Measurements from ENCODE around the gene ARRDC3.

ARRDC3 gene

DNA sequence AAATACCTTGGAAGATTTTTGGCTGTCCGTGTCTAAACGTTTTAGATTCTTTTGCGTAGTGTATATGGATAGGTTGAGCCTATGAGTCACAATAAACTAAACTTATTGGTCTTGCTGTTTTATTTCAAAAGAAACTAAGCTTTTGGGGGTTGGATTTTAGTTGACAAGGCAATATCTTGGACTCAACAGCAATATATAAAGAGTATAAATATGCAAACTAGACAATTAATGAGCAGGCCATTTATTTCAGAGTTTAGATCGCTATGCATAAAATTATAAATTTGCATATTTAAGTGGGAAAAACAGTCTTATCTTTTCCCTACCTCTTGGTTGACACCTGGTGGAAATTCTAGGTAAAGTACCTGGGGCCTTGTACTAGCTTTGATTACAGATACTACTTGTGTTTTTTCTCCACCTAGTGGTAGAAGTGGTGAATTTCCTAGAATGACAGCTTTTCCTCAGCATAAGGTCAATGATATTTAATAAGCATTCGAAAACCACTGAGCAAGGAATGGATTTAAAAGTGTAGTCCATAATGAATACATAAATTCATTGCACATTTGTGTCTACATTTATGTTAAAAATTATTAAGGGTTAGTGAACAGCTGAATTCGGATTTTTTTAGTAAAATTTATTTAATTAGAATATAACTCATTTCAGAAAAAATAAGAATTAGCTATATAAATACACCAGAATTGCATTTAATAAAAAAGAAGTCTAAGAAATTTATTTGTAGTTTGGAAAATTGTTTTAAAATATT, 1.7 kb upstream of the ARRDC3 start:
- peak; percentile 91 for DNase-seq

DNA sequence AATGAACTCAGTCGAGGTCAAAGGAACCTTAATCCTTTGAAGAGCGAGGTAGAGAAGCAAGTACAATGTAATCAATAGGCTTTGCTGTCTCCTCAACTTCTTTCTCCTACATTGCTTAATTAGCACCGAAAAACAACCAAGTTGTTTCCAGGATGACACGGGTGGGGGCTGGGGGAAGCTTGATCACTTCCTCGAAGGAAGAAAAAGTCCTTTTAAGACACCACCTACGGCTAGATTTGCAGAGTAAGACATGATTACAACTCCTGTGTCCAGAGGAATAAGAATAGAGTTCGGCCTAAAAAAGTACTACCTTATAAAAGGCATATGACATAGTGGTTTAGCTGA, 811 bp upstream of the ARRDC3 start:
- DNase-seq = peak; percentile 71

DNA sequence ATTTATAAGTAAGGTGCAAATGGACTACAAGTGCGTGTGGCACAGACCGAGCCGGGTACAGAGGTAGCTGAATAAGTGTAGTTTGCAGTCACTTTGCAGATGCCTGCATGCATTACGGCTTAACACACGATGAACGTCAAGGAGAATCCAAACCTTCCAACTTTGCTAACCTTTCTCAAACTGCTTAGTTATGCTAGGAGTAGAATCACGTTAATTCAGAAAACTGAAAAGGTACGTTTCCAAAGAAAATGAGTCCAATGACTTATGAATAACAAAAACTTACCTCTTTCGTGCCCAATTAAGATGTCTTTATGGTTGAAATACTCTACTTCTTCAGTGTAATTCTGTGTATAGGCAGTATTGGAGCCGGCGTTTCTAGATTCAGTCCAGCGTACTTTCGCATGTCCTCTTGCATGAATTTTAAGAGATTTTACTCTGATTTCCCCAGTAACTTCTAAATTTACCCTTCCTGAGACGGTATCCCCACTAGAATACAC, 539 bp downstream of the ARRDC3 start:
- peak; percentile 73 for DNase-seq

DNA sequence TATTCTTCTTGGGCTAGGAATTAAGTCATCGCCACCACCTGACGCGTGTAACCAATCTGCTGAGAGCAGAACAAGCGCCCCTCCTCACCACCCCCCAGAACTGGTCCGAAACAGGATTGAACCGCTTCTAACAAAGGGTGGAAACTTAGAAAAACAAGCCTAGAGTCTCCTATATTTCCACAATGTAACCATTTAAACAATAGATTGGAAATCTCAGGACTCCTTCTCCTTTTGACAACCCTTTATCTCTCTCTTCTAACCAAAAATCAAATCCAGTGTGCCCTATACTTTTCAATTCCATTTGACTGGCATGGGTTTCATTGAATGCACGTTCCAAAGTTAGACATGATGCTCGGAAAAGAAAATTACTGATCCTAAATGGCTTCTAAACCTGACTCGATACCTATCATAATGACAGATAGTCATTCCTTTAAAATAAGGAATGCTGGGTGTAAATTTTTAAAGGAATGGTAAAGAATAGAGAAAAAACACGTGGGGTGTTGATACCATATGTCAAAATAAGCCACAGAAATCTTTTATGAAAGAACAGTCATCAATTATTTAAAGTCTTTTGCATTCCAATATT, 1.2 kb downstream of the ARRDC3 start:
- DNase-seq = peak; percentile 92

DNA sequence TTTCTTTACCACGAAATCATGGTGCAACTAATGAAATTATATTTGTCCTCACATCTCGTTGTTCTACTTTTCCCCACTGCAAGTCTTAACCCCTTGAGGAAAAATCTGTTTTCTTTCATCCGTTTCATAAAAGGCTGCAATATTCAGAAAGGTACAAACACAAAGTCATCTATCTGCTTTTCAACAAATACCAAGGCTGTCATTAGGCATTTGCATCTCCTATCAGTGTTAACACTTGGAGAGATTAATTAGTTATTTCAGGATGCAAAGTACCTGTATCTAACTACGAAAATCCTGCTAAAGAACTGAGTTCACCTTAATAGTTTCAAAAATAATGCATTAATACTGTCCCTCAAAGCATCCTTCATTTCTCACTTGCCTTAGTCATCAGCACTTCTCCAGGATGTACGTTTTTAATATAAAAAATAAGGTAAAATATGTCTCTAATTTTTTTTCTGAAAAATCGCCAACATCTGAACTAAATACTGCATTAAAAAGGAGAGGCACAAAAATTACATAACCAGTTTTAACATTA, 1.8 kb downstream of the ARRDC3 start:
- DNase-seq = no peak

DNA sequence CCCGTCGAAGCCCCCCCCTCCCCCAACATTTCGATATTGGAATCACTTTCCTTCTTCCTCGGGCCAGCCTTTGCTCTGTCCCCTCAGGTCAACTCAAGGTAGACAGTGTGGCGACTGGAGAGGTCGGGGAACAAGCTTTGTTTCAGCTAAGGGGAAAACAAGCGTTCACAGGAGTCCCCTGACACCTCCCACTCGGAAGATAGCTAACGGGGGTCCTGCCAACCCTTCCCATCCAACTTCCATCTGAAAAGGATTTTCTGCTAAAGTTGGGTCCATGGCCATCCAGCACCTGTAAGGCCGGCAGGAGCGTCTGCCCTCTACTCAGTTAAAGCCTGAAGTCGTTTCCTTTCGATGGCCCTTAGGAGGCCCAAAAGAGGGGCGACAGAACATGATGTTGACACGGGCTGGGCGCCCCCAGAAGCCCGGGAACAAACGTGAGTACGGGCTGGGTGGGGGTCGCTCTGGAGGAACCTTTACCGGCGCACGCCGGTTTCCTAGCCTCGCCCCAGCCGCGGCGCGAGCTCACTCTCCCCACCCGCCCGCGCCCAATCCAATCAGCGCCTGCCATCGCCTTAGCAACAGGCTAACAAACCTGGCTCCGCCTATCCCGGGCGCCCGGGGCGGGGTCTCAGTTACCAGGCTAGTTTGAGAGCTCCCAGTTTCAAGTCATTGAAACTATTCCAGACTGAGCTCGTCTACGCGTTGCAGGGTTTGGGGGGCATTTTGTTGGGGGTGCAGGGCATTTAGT, 2.5 kb downstream of the ARRDC3 start:
- peak; percentile 98 for DNase-seq

DNA sequence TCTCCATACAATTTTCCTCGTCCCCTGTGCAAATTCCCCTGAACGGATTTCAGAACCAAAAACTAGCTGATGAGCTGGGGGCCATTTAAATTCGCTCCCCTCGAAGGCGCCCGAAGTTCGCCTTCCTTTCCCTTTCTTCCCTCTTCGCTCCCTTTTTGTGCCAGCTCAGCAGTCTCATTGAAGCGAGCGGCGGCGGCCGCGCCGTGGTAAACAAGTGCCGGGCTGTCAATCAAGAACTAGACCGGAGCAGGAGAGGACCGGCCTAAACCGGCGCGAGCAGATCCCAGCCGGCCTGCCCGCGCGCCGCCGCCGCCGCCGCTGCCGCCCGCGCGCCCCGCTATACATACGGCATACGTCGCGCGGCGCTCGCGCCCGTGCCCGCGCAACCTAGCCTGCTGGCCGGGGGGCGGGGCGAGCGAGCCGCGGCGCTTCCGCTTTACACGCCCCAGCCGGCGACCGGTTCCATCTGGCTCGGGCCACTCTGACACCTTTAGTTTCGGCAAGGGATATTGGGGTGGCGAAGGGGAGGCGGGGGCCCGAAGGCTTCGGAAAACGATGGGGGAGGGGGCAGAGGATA, 3.1 kb downstream of the ARRDC3 start:
- DNase-seq = peak; percentile 89

DNA sequence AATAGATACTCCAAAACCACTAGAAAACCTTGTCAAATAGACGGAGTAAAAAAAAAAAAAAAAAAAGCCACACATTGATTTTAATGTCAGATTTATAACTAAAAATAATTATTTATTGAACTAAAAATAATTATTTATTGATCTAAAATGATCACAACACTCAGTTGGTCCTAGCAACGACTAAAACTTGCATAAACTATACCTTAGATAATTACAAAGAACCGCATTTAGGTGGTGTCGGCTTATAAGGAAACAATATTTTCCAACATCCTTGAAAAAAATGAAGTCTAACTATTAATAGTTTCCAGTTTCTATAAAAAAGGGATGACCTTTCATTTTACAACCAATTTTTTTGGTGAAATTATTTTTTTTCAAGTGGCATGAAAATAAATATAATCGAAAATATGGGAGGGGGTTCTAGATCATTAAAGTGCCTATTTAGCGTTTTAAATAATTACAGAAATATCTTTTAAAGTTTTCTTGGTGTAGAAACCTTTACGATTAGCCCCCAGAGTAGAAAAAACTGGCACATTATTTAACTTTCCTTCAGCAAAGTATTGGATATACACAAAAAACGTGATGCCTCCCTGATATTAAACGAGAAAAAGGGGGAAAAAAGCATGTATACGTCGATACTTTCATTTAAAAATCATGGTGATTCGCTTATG, 3.7 kb downstream of the ARRDC3 start:
- DNase-seq = no peak

DNA sequence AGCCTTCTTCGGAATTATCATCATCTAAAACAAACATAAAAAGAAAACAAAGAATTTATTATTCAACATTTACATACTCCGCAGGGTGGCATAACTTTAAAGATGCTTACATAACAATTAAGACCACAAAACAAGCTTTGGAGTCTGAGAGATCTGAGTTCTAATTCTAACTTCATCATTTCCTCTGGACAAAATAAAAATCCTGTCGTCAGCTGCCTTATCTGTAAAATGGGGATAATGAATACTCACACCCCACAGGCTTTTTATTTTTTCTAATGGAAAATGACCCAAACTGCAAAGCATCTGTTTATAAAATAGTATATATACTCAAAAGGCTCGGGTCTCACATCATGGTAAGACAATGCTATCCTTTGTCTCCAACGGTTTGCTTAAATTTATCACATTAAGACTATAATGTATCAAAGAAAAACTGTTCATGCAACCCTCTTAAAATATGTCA, 4.3 kb downstream of the ARRDC3 start:
- DNase-seq = peak; percentile 22

DNA sequence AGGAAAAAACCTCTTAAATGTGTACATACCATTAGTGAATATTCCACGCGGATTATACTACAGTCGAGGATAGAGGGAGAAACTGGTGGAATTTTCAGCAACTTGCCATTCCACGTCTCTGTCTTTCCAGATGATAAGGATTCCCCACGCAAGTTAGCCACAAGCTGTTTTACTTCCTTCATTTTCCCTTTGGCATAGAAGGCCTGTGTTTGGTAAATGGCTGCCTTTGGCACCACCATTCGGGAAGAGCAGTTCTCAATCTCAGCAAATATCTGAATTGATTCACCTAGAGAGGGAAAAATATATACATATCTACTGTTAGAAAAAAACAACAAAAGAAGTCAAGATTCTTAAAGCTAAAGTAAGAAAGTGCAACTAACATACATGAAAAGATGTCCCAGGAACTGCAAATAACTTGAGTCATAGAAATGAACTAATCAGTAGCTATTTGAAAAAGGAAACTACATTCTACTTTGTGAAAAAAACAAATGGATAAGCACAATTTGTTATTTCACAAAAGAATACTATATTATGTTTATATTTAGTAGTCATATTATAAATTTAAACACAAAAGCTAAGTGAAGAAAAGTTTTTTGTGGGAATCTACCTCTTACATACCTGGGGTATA, 8.1 kb downstream of the ARRDC3 start:
- no peak for DNase-seq

DNA sequence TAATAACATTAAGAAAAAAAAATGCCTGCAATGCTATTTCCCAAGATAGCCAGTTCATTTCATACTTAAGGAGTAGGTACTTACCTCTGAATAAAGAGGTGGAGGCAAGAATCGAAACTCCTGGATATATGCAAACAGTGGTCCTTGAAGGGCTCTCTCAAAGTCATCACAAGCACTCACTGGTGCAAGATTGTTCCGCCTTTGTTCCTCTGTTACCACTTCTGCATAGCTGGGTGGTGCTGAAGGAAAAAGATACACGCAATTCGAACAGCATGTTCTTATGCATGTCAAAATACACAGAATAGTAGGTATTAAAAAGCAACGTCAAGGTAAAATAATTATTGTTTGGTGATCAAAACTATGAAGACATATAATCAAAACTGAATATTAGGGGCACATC, 9.5 kb downstream of the ARRDC3 start:
- DNase-seq = no peak

DNA sequence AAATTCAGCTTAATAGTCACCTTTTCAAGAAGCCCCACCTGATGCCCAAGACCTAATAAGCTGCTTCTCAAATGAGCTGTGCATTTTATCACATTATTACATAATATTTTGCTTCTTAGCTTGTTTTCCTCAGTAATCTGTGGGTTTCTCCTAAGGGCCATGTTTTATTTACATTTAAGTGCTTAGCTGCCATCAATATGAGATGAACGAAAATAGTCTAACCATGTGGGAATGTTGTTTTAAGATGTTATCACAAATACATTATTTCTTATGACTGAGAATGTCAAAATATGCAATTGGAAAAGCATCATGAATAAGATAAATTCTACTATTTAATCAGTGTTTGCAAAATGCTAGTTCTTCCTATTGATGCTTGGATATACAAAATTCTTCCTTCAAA, 10.1 kb downstream of the ARRDC3 start:
- DNase-seq = no peak

DNA sequence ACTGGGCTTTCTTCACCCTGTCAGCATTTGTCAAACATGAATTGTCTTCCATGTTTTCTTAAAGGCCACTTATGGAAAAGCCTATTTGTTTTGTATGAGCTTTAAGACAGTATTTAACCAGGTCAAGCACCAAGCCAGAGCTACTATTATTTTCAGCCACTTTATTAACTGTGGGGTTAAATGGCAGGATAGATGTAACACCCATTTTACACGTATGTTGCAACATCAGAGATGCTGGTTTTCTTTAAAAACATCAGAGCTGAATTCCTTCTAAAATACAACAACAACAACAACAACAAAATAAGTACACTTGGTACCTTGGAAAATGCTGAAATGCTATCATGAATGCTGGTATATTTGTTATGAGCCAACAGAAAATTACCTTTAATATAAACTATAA, 13.6 kb downstream of the ARRDC3 start:
- no peak for DNase-seq

DNA sequence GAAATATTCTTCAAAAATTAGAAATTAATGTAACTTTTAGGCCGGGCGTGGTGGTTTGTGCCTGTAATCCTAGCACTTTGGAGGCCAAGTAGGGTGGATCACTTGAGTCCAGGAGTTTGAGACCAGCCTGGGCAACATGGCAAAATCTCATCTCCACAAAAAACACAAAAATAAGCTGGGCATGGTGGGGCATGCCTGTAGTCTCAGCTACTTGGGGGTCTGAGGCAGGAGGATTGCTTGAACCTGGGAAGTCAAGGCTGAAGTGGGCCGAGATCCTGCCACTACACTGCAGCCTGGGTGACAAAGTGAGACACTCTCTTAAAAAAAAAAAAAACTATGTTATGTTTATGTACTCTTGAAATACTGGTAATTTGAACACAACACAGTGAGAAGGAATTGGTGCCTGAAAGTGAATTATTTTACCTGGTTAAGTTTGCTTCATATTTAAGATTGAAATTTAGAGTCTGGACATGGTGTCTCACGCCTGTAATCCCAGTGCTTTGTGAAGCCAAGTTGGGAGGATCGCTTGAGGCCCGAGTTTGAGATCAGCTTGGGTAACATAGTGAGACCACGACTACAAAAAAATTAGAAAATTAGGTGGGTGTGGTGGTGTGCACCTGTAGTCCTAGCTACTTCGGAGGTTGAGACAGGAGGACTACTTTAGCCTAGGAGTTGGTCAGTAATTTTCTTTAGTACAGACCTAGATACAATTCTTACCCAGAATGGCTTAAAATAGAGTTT, 15.0 kb downstream of the ARRDC3 start:
- no peak for DNase-seq

DNA sequence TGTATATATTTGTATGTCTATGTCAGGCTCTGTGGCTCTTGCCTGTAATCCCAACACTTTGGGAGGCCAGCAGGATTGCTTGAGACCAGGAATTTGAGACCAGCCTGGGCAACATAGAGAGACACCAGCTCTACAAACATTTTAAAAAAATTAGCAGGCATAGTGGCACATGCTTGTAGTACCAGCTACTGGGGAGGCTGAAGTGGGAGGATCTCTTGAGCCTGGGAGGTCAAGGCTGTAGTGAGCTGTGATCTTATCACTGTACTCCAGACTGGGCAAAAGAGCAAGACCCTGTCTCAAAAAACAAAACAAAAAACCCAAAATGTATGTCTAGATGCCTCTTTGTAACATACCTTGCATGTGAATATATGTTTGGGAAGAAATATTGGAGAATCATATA, 15.8 kb downstream of the ARRDC3 start:
- no peak for DNase-seq

DNA sequence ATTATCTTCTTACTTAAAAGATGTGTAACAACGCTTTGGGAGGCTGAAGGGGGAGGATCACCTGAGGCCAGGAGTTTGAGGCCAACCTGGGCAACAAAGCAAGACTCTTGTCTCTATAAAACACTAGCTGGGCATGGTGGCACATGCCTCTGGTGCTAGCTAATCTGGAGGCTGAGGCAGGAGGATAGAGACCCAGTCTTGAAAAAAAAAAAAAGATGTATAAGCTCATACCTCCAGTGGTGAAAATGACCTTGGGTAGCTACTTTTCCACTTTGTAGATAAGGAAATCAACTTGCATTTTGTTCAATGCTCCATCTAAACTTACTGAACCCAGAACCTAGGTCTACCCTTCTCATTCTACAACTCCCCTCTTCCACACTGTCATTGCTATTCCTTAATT, 16.6 kb downstream of the ARRDC3 start:
- DNase-seq = no peak

DNA sequence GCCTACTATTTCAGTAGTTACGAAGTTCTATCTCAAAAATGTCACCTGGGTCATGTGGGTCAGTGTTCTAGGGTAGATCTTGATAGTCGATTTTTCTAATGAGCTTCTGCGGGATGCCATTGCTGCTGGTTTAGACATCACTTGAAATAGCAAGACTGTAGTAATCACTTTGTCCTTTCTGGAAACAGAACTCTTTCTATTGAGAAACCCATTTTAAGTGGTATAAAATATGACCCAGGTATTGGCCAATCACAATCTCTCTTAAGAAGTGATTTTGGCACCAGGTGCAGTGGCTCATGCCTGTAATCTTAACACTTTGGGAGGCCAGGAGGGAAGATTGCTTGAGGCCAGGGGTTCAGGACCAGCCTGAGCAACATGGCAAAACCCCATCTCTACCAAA, 17.6 kb downstream of the ARRDC3 start:
- DNase-seq = no peak

DNA sequence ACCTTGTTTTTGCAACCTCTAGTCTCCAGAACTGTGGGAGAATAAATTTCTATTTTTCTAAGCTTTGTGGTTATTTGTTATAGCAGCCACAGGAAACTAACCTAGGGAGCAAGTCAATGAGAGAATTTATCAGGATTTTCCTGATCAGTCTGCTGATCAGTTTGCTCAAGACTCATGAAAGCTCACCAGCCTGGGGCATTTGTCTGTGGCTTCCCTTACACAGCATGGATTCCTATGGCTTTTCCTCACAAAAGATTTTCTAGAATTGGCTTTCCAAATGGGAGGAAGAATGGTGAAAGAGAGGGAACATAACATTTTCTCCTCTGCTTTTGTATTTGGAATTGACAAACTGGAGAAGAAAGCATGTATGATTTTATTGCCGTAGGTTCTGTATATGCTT, 20.2 kb downstream of the ARRDC3 start:
- DNase-seq = no peak

DNA sequence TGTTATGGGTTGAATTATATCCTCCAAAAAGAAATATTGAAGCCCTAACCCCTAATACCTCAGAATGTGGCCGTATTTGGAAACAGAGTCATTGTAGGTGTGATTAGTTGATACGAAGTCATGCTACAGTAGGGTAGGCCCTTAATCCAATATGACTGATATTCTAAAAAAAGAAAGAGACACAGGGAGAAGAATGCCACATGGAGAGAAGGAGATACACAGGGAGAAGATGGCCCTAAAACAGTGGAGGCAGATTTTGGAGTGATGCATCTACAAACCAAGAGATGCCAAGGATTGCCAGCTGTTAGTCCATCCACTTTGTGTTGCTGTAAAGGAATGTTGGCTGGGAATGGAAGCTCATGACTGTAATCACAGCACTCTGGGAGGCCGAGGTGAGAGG, 21.3 kb downstream of the ARRDC3 start:
- no peak for DNase-seq

DNA sequence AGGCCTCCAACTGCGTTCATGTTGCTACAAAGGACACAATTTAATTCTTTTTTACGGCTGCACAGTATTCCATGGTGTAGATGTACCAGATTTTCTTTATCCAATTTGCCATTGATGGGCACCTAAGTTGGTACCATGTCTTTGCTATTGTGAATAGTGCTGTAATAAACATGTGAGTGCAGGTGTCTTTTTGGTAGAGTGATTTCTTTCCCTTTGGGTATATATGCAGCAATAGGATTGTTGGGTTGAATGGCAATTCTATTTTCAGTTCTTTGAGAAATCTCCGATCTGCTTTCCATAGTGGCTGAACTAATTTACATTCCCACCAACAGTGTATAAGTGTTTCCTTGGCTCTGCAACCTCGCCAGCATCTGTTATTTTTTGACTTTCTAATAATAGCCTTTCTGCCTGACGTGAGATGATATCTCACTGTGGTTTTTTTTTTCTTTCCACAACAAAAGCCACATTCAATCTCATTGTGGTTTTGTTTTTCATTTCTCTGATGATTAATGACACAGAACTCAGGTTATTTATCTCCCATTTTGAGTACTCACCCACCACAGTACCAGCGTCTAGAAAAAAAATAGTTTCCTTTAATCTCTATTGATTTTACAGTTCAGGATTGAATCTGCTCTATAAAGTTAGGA, 21.9 kb downstream of the ARRDC3 start:
- no peak for DNase-seq

Measured in midbrain (tissue), 1 donor.